ENCODE data around the gene PPP1R15B.

GRCh38 chr1:204437796-204438570, 26.4 kb upstream of the PPP1R15B start:
- TF ChIP-seq, protein P1, sequence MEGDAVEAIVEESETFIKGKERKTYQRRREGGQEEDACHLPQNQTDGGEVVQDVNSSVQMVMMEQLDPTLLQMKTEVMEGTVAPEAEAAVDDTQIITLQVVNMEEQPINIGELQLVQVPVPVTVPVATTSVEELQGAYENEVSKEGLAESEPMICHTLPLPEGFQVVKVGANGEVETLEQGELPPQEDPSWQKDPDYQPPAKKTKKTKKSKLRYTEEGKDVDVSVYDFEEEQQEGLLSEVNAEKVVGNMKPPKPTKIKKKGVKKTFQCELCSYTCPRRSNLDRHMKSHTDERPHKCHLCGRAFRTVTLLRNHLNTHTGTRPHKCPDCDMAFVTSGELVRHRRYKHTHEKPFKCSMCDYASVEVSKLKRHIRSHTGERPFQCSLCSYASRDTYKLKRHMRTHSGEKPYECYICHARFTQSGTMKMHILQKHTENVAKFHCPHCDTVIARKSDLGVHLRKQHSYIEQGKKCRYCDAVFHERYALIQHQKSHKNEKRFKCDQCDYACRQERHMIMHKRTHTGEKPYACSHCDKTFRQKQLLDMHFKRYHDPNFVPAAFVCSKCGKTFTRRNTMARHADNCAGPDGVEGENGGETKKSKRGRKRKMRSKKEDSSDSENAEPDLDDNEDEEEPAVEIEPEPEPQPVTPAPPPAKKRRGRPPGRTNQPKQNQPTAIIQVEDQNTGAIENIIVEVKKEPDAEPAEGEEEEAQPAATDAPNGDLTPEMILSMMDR (conservative IDR thresholded peaks at IDR 0.05; ENCODE audit: low read depth, low read length), result no peak
- TF ChIP-seq EZH2 (IDR thresholded peaks at IDR 0.05; ENCODE audit: borderline replicate concordance, low read depth, low read length, poor library complexity, severe bottlenecking), result no peak

All from A673 (cell line).